Measurements from ENCODE around the gene OBSCN. TPM values are rescaled to one million over a fixed set of nuclear protein-coding genes. Genes with fewer than 3 reads are reported as not detected.

The OBSCN gene
- total and polyA plus RNA-seq, 2 donors (not counting 1 experiment from before 2014, with no cell fraction given) = 10.0 to 63.9 TPM

DNA sequence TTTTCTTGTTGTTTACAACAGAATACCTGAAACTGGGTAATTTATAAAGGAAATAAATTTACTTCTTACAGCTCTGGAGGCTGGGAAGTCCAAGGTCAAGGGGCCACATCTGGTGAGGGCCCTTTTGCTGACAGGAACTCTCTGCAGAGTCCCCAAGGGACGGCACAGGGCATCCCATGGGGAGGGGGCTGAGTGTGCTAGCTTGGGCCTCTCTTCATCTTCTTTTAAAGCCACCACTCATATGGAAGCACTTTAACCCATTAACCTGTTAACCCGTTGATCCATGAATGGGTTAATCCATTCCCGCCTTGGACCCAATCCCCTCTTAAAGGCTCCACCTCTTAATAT lies 76.3 kb downstream of the OBSCN start:
- intact Hi-C loops (cut with micrococcal nuclease) = no loop called here
- no peak overlapping the region for H3K4me3 ChIP-seq (ENCODE audit: control extremely low read depth in 1 of 5, extremely low read depth in 1 of 5, insufficient read depth in 1 of 5, low read depth in 2 of 5, low read length in 4 of 5)
- H3K36me3 ChIP-seq (replicated peaks in 1 of 2; ENCODE audit: control extremely low read depth in 1 of 2, control insufficient read depth in 1 of 2, extremely low read depth in 1 of 2, insufficient read depth in 2 of 2, low read length in 1 of 2) = peaks cover 0 to 2% of the 10 kb centered on the region in 2 experiments
- Mint-ChIP-seq H3K4me3 (no peak overlapping the region), H3K27ac (no peak overlapping the region), H3K27me3 (no peaks in the 10 kb centered on the region), H3K4me1 (no peaks in the 10 kb centered on the region), H3K9me3 (ENCODE audit: insufficient read depth) (no peaks in the 10 kb centered on the region)
- no peak for ATAC-seq (ENCODE audit: low read depth)
- no peaks in the 10 kb centered on the region for H3K27me3 ChIP-seq (replicated peaks in 1 of 4; ENCODE audit: control extremely low read depth in 1 of 4, control insufficient read depth in 3 of 4, insufficient read depth in 4 of 4, low read length in 3 of 4)
- no peak overlapping the region for H3K4me2 ChIP-seq (replicated peaks; ENCODE audit: low read depth, low read length, poor library complexity, severe bottlenecking)
- H3K79me2 ChIP-seq (ENCODE audit: control insufficient read depth, insufficient read depth, low read length) = no peaks in the 10 kb centered on the region
- no peak for DNase-seq
- no peak overlapping the region for H3K27ac ChIP-seq (ENCODE audit: low read length in 2 of 2)
- POLR2A ChIA-PET = no interaction called here
- no CpG with 5 or more reads among the region's 3 CpGs for WGBS (ENCODE audit: insufficient coverage)
- CTCF ChIA-PET = no interaction called here
- H3K9me3 ChIP-seq (ENCODE audit: control extremely low read depth in 1 of 3, control insufficient read depth in 2 of 3, insufficient read depth in 1 of 3, low read length in 2 of 3) = no peaks in the 10 kb centered on the region
- TF ChIP-seq EZH2 (IDR thresholded peaks at IDR 0.05; ENCODE audit: borderline replicate concordance, insufficient read depth, low read depth, low read length, poor library complexity, severe bottlenecking) = no peak
- TF ChIP-seq, protein P1, sequence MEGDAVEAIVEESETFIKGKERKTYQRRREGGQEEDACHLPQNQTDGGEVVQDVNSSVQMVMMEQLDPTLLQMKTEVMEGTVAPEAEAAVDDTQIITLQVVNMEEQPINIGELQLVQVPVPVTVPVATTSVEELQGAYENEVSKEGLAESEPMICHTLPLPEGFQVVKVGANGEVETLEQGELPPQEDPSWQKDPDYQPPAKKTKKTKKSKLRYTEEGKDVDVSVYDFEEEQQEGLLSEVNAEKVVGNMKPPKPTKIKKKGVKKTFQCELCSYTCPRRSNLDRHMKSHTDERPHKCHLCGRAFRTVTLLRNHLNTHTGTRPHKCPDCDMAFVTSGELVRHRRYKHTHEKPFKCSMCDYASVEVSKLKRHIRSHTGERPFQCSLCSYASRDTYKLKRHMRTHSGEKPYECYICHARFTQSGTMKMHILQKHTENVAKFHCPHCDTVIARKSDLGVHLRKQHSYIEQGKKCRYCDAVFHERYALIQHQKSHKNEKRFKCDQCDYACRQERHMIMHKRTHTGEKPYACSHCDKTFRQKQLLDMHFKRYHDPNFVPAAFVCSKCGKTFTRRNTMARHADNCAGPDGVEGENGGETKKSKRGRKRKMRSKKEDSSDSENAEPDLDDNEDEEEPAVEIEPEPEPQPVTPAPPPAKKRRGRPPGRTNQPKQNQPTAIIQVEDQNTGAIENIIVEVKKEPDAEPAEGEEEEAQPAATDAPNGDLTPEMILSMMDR (IDR thresholded peaks at IDR 0.05) = no peak
- no peaks in the 10 kb centered on the region for H3K4me1 ChIP-seq (ENCODE audit: control insufficient read depth in 2 of 2, insufficient read depth in 2 of 2, low read length in 2 of 2)
- H2AFZ ChIP-seq (ENCODE audit: insufficient read depth, low read depth, low read length, poor library complexity, severe bottlenecking) = no peak overlapping the region
- H3K9ac ChIP-seq (ENCODE audit: low read length) = no peak overlapping the region
- H4K20me1 ChIP-seq (ENCODE audit: control insufficient read depth, insufficient read depth, low read length, poor library complexity, severe bottlenecking) = no peaks in the 10 kb centered on the region

DNA sequence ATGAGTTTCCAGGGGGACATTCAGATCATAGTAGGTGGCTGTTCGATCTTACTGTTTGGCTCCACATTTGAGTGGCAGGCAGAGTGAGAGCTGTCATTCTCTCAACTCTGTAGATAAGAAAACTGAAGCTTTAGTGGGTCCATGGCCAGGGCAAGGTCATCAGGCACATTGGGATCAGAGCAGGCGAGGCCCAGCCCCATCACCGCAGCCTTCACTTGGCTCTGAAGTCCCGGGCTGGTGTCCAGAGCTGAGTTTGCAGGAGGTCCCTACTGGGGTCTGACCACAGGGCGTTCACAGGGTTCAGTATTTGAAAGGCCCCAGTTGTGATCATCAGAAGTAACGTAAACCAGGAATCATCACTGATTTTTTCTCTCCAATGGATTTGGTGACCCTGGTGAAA lies 76.7 kb downstream of the OBSCN start:
- Mint-ChIP-seq H3K4me1 (no peaks in the 10 kb centered on the region), H3K27ac (no peak overlapping the region), H3K4me3 (no peak overlapping the region), H3K27me3 (no peaks in the 10 kb centered on the region), H3K9me3 (ENCODE audit: insufficient read depth) (no peaks in the 10 kb centered on the region)
- POLR2A ChIA-PET = no interaction called here
- peaks cover 0 to 2% of the 10 kb centered on the region in 2 experiments for H3K36me3 ChIP-seq (replicated peaks in 1 of 2; ENCODE audit: control extremely low read depth in 1 of 2, control insufficient read depth in 1 of 2, extremely low read depth in 1 of 2, insufficient read depth in 2 of 2, low read length in 1 of 2)
- H3K27ac ChIP-seq (ENCODE audit: low read length in 2 of 2) = no peak overlapping the region
- no peaks in the 10 kb centered on the region for H3K79me2 ChIP-seq (ENCODE audit: control insufficient read depth, insufficient read depth, low read length)
- WGBS (ENCODE audit: insufficient coverage) = 100% methylated on average over 4 of the region's 6 CpGs
- no peak overlapping the region for H3K4me3 ChIP-seq (ENCODE audit: control extremely low read depth in 1 of 5, extremely low read depth in 1 of 5, insufficient read depth in 1 of 5, low read depth in 2 of 5, low read length in 4 of 5)
- no peak overlapping the region for H3K9ac ChIP-seq (ENCODE audit: low read length)
- intact Hi-C loops (cut with micrococcal nuclease) = no loop called here
- ATAC-seq (ENCODE audit: low read depth) (no peak), DNase-seq (no peak)
- no peak overlapping the region for H3K4me2 ChIP-seq (replicated peaks; ENCODE audit: low read depth, low read length, poor library complexity, severe bottlenecking)
- H2AFZ ChIP-seq (ENCODE audit: insufficient read depth, low read depth, low read length, poor library complexity, severe bottlenecking) = no peak overlapping the region
- no peaks in the 10 kb centered on the region for H4K20me1 ChIP-seq (ENCODE audit: control insufficient read depth, insufficient read depth, low read length, poor library complexity, severe bottlenecking)
- H3K9me3 ChIP-seq (ENCODE audit: control extremely low read depth in 1 of 3, control insufficient read depth in 2 of 3, insufficient read depth in 1 of 3, low read length in 2 of 3) = no peaks in the 10 kb centered on the region
- H3K27me3 ChIP-seq (replicated peaks in 1 of 4; ENCODE audit: control extremely low read depth in 1 of 4, control insufficient read depth in 3 of 4, insufficient read depth in 4 of 4, low read length in 3 of 4) = no peaks in the 10 kb centered on the region
- CTCF ChIA-PET = no interaction called here
- no peak for TF ChIP-seq EZH2 (IDR thresholded peaks at IDR 0.05; ENCODE audit: borderline replicate concordance, insufficient read depth, low read depth, low read length, poor library complexity, severe bottlenecking)
- TF ChIP-seq, protein P1 (IDR thresholded peaks at IDR 0.05) = no peak
- H3K4me1 ChIP-seq (ENCODE audit: control insufficient read depth in 2 of 2, insufficient read depth in 2 of 2, low read length in 2 of 2) = no peaks in the 10 kb centered on the region
